ENCODE measurements around the gene MLPH.

The MLPH gene

GRCh38 chr2:237515621-237516275 lies 28.7 kb downstream of the MLPH start:
- Mint-ChIP-seq H3K27ac (no peak overlapping the region), H3K9me3 (no peaks in the 10 kb centered on the region), H3K4me1 (peaks cover 30% of the 10 kb centered on the region), H3K4me3 (no peak overlapping the region), H3K27me3 (ENCODE audit: low read depth, poor library complexity) (peaks cover 31% of the 10 kb centered on the region), H3K36me3 (ENCODE audit: low read depth) (no peaks in the 10 kb centered on the region)
- no peak for TF ChIP-seq CTCF (IDR thresholded peaks at IDR 0.05)
- no peak for DNase-seq

- DNase-seq: no peak
- peaks cover 25% of the 10 kb centered on the region for H3K27me3 Mint-ChIP-seq (ENCODE audit: low read depth, poor library complexity)
- no peak for TF ChIP-seq CTCF (IDR thresholded peaks at IDR 0.05)
- H3K4me3 Mint-ChIP-seq: no peak overlapping the region
- peaks cover 30% of the 10 kb centered on the region for H3K4me1 Mint-ChIP-seq
- H3K27ac Mint-ChIP-seq: no peak overlapping the region
- H3K9me3 Mint-ChIP-seq: no peaks in the 10 kb centered on the region
- H3K36me3 Mint-ChIP-seq (ENCODE audit: low read depth): no peaks in the 10 kb centered on the region
These were observed 30.1 kb downstream of the MLPH start for GRCh38 chr2:237517163-237517562.

GRCh38 chr2:237517990-237518389 lies 30.9 kb downstream of the MLPH start:
- Mint-ChIP-seq H3K4me3 (no peak overlapping the region), H3K4me1 (peaks cover 26% of the 10 kb centered on the region), H3K27ac (no peak overlapping the region), H3K36me3 (ENCODE audit: low read depth) (no peaks in the 10 kb centered on the region), H3K9me3 (no peaks in the 10 kb centered on the region), H3K27me3 (ENCODE audit: low read depth, poor library complexity) (peaks cover 25% of the 10 kb centered on the region)
- DNase-seq: no peak
- TF ChIP-seq CTCF (IDR thresholded peaks at IDR 0.05): no peak

- H3K4me3 Mint-ChIP-seq: no peak overlapping the region
- TF ChIP-seq CTCF (IDR thresholded peaks at IDR 0.05): no peak
- peaks cover 9% of the 10 kb centered on the region for H3K4me1 Mint-ChIP-seq
- no peaks in the 10 kb centered on the region for H3K36me3 Mint-ChIP-seq (ENCODE audit: low read depth)
- no peak overlapping the region for H3K27ac Mint-ChIP-seq
- peaks cover 24% of the 10 kb centered on the region for H3K27me3 Mint-ChIP-seq (ENCODE audit: low read depth, poor library complexity)
- DNase-seq: no peak
- H3K9me3 Mint-ChIP-seq: no peaks in the 10 kb centered on the region
These were observed 32.6 kb downstream of the MLPH start for GRCh38 chr2:237519506-237520245.

- no peak overlapping the region for H3K27ac Mint-ChIP-seq
- H3K27me3 Mint-ChIP-seq (ENCODE audit: low read depth, poor library complexity): peaks cover 19% of the 10 kb centered on the region
- peaks cover 3% of the 10 kb centered on the region for H3K4me1 Mint-ChIP-seq
- TF ChIP-seq CTCF (IDR thresholded peaks at IDR 0.05): no peak
- no peak for DNase-seq
- H3K9me3 Mint-ChIP-seq: no peaks in the 10 kb centered on the region
- no peaks in the 10 kb centered on the region for H3K36me3 Mint-ChIP-seq (ENCODE audit: low read depth)
- H3K4me3 Mint-ChIP-seq: no peak overlapping the region
These were observed 33.2 kb downstream of the MLPH start for GRCh38 chr2:237520290-237520689.

GRCh38 chr2:237524631-237525030 lies 37.6 kb downstream of the MLPH start:
- peaks cover 17% of the 10 kb centered on the region for H3K4me1 Mint-ChIP-seq
- H3K27ac Mint-ChIP-seq: no peak overlapping the region
- no peak overlapping the region for H3K4me3 Mint-ChIP-seq
- no peak for DNase-seq
- H3K27me3 Mint-ChIP-seq (ENCODE audit: low read depth, poor library complexity): peaks cover 3% of the 10 kb centered on the region
- H3K9me3 Mint-ChIP-seq: no peaks in the 10 kb centered on the region
- H3K36me3 Mint-ChIP-seq (ENCODE audit: low read depth): no peaks in the 10 kb centered on the region
- no peak for TF ChIP-seq CTCF (IDR thresholded peaks at IDR 0.05)
